H9 (cell line): ENCODE data around the gene INTS6L. TPM values are rescaled to one million over a fixed set of nuclear protein-coding genes. Genes with fewer than 3 reads are reported as not detected.
A peak's percentile ranks its signal among the peaks of the same experiment; 100 is the strongest.

ENCODE experiments used
- DNase-seq: peaks from one replicate; pipeline ENCODE4 v3.0.0-alpha.2; 2017
- H2AFZ ChIP-seq: one replicate; pipeline ENCODE4 v1.6.1; 2013; ENCODE audit warnings: mild to moderate bottlenecking, low read length, control low read depth, moderate library complexity
- H2AK5ac ChIP-seq: 2 replicates; pipeline ENCODE4 v1.6.1; 2013; ENCODE audit warnings: low read length, control low read depth, mixed read lengths; ENCODE audit not compliant: insufficient read length
- H2BK120ac ChIP-seq: one replicate; pipeline ENCODE4 v1.6.1; 2013; ENCODE audit warnings: low read depth, mild to moderate bottlenecking, low read length, control low read depth, inconsistent platforms; ENCODE audit not compliant: poor library complexity, severe bottlenecking
- H2BK12ac ChIP-seq: 2 replicates; pipeline ENCODE4 v1.6.1; 2013; ENCODE audit warnings: low read length, control low read depth, mixed read lengths, low read depth; ENCODE audit not compliant: insufficient read length
- H2BK15ac ChIP-seq: 2 replicates; pipeline ENCODE4 v1.6.1; 2013; ENCODE audit warnings: low read depth, low read length, control low read depth
- H2BK20ac ChIP-seq: one replicate; pipeline ENCODE4 v1.6.1; 2013; ENCODE audit warnings: low read depth, mild to moderate bottlenecking, low read length, control low read depth, inconsistent platforms; ENCODE audit not compliant: poor library complexity, severe bottlenecking
- H2BK5ac ChIP-seq: 2 replicates; pipeline ENCODE4 v1.6.1; 2013; ENCODE audit warnings: low read length, control low read depth, mixed read lengths; ENCODE audit not compliant: insufficient read length
- H3K14ac ChIP-seq: 2 replicates; pipeline ENCODE4 v1.6.1; 2013; ENCODE audit warnings: low read length, control low read depth; ENCODE audit not compliant: insufficient read depth
- H3K18ac ChIP-seq: 2 replicates; pipeline ENCODE4 v1.6.1; 2013; ENCODE audit warnings: low read depth, mild to moderate bottlenecking, mixed read lengths, low read length, control low read depth; ENCODE audit not compliant: insufficient read length
- H3K23ac ChIP-seq: 2 replicates; pipeline ENCODE4 v1.6.1; 2013; ENCODE audit warnings: low read length, control low read depth, mixed read lengths, low read depth; ENCODE audit not compliant: insufficient read length
- H3K23me2 ChIP-seq: 2 replicates; pipeline ENCODE4 v1.6.1; 2013; ENCODE audit warnings: low read depth, mild to moderate bottlenecking, mixed read lengths, low read length, control low read depth; ENCODE audit not compliant: insufficient read length, poor library complexity, severe bottlenecking
- H3K27ac ChIP-seq: 2 replicates; pipeline ENCODE4 v1.5.1; 2013; ENCODE audit warnings: low read length, control low read depth, mixed read lengths, low read depth; ENCODE audit not compliant: insufficient read length
- H3K27me3 ChIP-seq: 2 replicates; pipeline ENCODE4 v1.6.1; 2013; ENCODE audit warnings: low read length, control low read depth, inconsistent platforms; ENCODE audit not compliant: insufficient read depth
- H3K4ac ChIP-seq: 2 replicates; pipeline ENCODE4 v1.6.1; 2013; ENCODE audit warnings: low read depth, mild to moderate bottlenecking, control low read depth, inconsistent platforms, low read length, moderate library complexity
- H3K4me1 ChIP-seq: 2 replicates; pipeline ENCODE4 v1.6.1; 2013; ENCODE audit warnings: low read length, control low read depth, inconsistent platforms; ENCODE audit not compliant: insufficient read depth
- H3K4me2 ChIP-seq: 2 replicates; pipeline ENCODE4 v1.6.1; 2013; ENCODE audit warnings: low read length, control low read depth, mixed read lengths; ENCODE audit not compliant: insufficient read length, insufficient read depth
- H3K56ac ChIP-seq: 2 replicates; pipeline ENCODE4 v1.6.1; 2013; ENCODE audit warnings: low read depth, mild to moderate bottlenecking, mixed read lengths, low read length, control low read depth; ENCODE audit not compliant: insufficient read length
- H3K79me1 ChIP-seq: 2 replicates; pipeline ENCODE4 v1.6.1; 2013; ENCODE audit warnings: low read depth, mild to moderate bottlenecking, moderate library complexity, low read length, control low read depth, inconsistent platforms; ENCODE audit not compliant: insufficient read depth, poor library complexity, severe bottlenecking
- H3K79me2 ChIP-seq: 2 replicates; pipeline ENCODE4 v1.6.1; 2013; ENCODE audit warnings: low read length, control low read depth, inconsistent platforms; ENCODE audit not compliant: insufficient read depth
- H3K9ac ChIP-seq: 2 replicates; pipeline ENCODE4 v1.6.1; 2013; ENCODE audit warnings: low read length, control low read depth, mixed read lengths; ENCODE audit not compliant: insufficient read length; ENCODE audit errors: extremely low read depth
- H3K9me3 ChIP-seq: one replicate; pipeline ENCODE4 v1.6.1; 2013; ENCODE audit warnings: low read depth, low read length, inconsistent platforms; ENCODE audit not compliant: control insufficient read depth
- H3T11ph ChIP-seq: one replicate; pipeline ENCODE4 v1.6.1; 2013; ENCODE audit warnings: mild to moderate bottlenecking, low read length, control low read depth, inconsistent platforms
- H4K20me1 ChIP-seq: one replicate; pipeline ENCODE4 v1.6.1; 2013; ENCODE audit not compliant: control insufficient read depth, insufficient read length, insufficient read depth
- H4K5ac ChIP-seq: 2 replicates; pipeline ENCODE4 v1.6.1; 2013; ENCODE audit warnings: low read depth, mild to moderate bottlenecking, mixed read lengths, low read length, control low read depth; ENCODE audit not compliant: insufficient read length
- H4K8ac ChIP-seq: replicated peaks from 2 replicates; pipeline ENCODE4 v1.6.1; 2013; ENCODE audit warnings: low read length, control low read depth, mixed read lengths, low read depth; ENCODE audit not compliant: insufficient read length
- H4K91ac ChIP-seq: 2 replicates; pipeline ENCODE4 v1.6.1; 2013; ENCODE audit warnings: low read depth, mild to moderate bottlenecking, moderate library complexity, mixed read lengths, low read length, control low read depth; ENCODE audit not compliant: insufficient read length
- H3K27ac Mint-ChIP-seq, 3 experiments: 2 replicates in 2 of 3; 3 replicates in 1 of 3; pipeline ENCODE4 v1.8.0; 2020 to 2021; ENCODE audit warnings: mixed read lengths in 3 of 3, mild to moderate bottlenecking in 1 of 3, moderate library complexity in 1 of 3
- H3K27me3 Mint-ChIP-seq: 2 replicates; pipeline ENCODE4 v1.8.0; 2021; ENCODE audit warnings: low read depth, mild to moderate bottlenecking, moderate library complexity, mixed read lengths
- H3K36me3 Mint-ChIP-seq, 3 experiments: 2 replicates in 2 of 3; 3 replicates in 1 of 3; pipeline ENCODE4 v1.8.0; 2020 to 2021; ENCODE audit warnings: low read depth in 3 of 3, mixed read lengths in 3 of 3; ENCODE audit not compliant: insufficient read depth in 1 of 3
- H3K4me1 Mint-ChIP-seq, 2 experiments: 2 replicates each; pipeline ENCODE4 v1.8.0; 2020; ENCODE audit warnings: mixed read lengths in 2 of 2
- H3K4me3 Mint-ChIP-seq, 2 experiments: 2 replicates in 1 of 2; 3 replicates in 1 of 2; pipeline ENCODE4 v1.8.0; 2020 to 2021; ENCODE audit warnings: mild to moderate bottlenecking in 2 of 2, mixed read lengths in 2 of 2, moderate library complexity in 1 of 2
- H3K9me3 Mint-ChIP-seq, 2 experiments: 2 replicates in 1 of 2; 3 replicates in 1 of 2; pipeline ENCODE4 v1.8.0; 2020; ENCODE audit warnings: mild to moderate bottlenecking in 2 of 2, mixed read lengths in 2 of 2, moderate library complexity in 1 of 2
- WGBS: extraction: QIAGEN DNeasy Blood & Tissue Kit; methylation state at CpG from one replicate; pipeline ENCODE4 v1.1.7; 2013; ENCODE audit warnings: missing lambda C conversion rate, low lambda C conversion rate, mixed read lengths; ENCODE audit not compliant: insufficient read length; ENCODE audit errors: extremely low coverage; 5-methylcytosine and 5-hydroxymethylcytosine counted together
- long read RNA-seq: library from polyadenylated mRNA; unstranded; transcript quantifications from one replicate; pipeline ENCODE4 v2.0.0, GENCODE V29; 2020
- total RNA-seq: library from RNA; stranded (reverse); gene quantifications from 2 replicates; pipeline ENCODE4 v1.2.1, GENCODE V29; 2021
- TF ChIP-seq, protein P1 (sequence below): fragments of 200-600 bp; sonication (generic); conservative IDR thresholded peaks from 3 replicates; pipeline ENCODE4 v1.8.0; 2021; ENCODE audit warnings: antibody characterized with exemption, mild to moderate bottlenecking

The INTS6L gene
- total RNA-seq: 7.4 and 7.8 TPM in 2 replicates
- long read RNA-seq, transcript INTS6L-206 (18 exons, 3,904 nt): major isoform, 5 of 31 reads
- long read RNA-seq, partial matches to known transcripts: 13 of 31 reads
- long read RNA-seq, other reads (novel, unspliced or antisense): 13 of 31 reads

DNA sequence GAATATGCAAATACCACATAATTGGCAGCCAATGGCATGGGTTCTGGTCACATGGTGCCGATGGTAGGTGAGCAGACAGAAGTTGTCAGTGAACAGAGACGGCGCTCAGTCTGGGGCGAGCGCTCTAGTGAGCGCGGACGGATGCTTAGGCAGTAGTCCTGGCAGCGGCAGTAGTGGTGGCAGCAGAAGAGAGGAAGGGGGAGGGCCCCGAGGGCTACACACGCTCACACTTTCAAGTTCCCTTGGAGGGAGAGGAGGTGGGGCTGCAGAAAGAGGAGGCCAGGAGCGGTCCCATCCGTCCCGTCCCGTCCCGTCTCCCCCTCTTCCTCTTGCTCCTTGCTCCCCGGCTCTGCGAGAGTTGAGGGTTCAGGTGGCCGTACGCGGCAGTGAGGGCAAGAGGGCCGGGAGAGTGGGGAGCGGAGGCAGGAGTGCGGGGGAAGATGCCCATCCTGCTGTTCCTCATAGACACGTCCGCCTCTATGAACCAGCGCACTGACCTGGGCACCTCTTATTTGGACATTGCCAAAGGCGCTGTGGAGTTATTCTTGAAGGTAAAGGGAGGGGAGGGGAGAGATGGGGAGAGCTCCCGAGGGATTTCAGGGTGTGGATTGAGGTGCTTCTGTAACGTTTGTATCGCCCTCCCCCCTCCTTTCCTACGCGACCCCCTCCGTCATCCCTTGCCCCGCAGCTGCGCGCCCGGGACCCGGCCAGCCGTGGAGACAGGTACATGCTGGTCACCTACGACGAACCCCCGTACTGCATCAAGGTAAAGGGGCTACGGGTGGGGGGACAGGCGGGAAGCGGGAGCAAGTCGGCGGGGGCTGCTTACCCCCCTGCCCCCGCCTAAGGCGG, at the start of gene INTS6L:
Gene INTS6L (plus strand): TSS at position 108 of the 852 bp plus-strand sequence. CDS start 333 bp downstream, at position 441.
- Histone ChIP-seq H4K20me1 (no peaks in the 10 kb centered on the region), H2BK5ac (no peak within 1 kb of the TSS), H3K27me3 (no peaks in the 10 kb centered on the region), H3K79me2 (no peaks in the 10 kb centered on the region), H2BK120ac (no peak within 1 kb of the TSS), H3K18ac (peak within 1 kb of the TSS; percentile 42), H2AFZ (no peak within 1 kb of the TSS), H4K8ac (no peak within 1 kb of the TSS), H3K56ac (no peak within 1 kb of the TSS), H3K4ac (no peak within 1 kb of the TSS), H2BK20ac (no peak within 1 kb of the TSS), H3K23me2 (peaks cover 5% of the 10 kb centered on the region), H3K23ac (no peak within 1 kb of the TSS), H2BK15ac (no peak within 1 kb of the TSS), H4K91ac (no peak within 1 kb of the TSS), H3K14ac (peak within 1 kb of the TSS; percentile 87), H3K4me1 (no peaks in the 10 kb centered on the region), H3K9ac (peak within 1 kb of the TSS; percentile 42), H2BK12ac (no peak within 1 kb of the TSS), H3K4me2 (peak within 1 kb of the TSS; percentile 79), H3K9me3 (peaks cover 16% of the 10 kb centered on the region), H3T11ph (no peak within 1 kb of the TSS), H4K5ac (no peak within 1 kb of the TSS), H2AK5ac (no peak within 1 kb of the TSS), H3K27ac (no peak within 1 kb of the TSS), H3K79me1 (no peaks in the 10 kb centered on the region)
- Mint-ChIP-seq H3K4me1 (peaks cover 9 to 10% of the 10 kb centered on the region in 2 experiments), H3K4me3 (peak within 1 kb of the TSS; percentile 87 to 95), H3K36me3 (no peaks in the 10 kb centered on the region; a peak in 2 of 7 replicates), H3K27me3 (no peaks in the 10 kb centered on the region), H3K27ac (peak within 1 kb of the TSS; percentile 93 to 98 (median 94)), H3K9me3 (peaks cover 48 to 66% of the 10 kb centered on the region in 2 experiments)
- no CpG with 5 or more reads among the region's 50 CpGs for WGBS
- DNase-seq: peak; percentile 88
- TF ChIP-seq, protein P1, sequence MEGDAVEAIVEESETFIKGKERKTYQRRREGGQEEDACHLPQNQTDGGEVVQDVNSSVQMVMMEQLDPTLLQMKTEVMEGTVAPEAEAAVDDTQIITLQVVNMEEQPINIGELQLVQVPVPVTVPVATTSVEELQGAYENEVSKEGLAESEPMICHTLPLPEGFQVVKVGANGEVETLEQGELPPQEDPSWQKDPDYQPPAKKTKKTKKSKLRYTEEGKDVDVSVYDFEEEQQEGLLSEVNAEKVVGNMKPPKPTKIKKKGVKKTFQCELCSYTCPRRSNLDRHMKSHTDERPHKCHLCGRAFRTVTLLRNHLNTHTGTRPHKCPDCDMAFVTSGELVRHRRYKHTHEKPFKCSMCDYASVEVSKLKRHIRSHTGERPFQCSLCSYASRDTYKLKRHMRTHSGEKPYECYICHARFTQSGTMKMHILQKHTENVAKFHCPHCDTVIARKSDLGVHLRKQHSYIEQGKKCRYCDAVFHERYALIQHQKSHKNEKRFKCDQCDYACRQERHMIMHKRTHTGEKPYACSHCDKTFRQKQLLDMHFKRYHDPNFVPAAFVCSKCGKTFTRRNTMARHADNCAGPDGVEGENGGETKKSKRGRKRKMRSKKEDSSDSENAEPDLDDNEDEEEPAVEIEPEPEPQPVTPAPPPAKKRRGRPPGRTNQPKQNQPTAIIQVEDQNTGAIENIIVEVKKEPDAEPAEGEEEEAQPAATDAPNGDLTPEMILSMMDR: no peak
